Nephron (organoid): Measurements from ENCODE around the gene FBXO42.
A peak's percentile ranks its signal among the peaks of the same experiment; 100 is the strongest.
"Not testable (repeated sequence)": the region's sequence is repeated elsewhere in the genome, so short reads cannot be mapped to it uniquely, and the experiment has no call there.

Experiments
- H3K27ac Mint-ChIP-seq, 3 experiments: 2 replicates each; pipeline ENCODE4 v1.8.0; 2020; ENCODE audit warnings: mixed read lengths in 3 of 3, mild to moderate bottlenecking in 2 of 3, moderate library complexity in 1 of 3
- H3K27me3 Mint-ChIP-seq: 2 replicates; pipeline ENCODE4 v1.8.0; 2021; ENCODE audit warnings: low read depth, mild to moderate bottlenecking, moderate library complexity, mixed read lengths
- H3K36me3 Mint-ChIP-seq: 2 replicates; pipeline ENCODE4 v1.8.0; 2020; ENCODE audit warnings: low read depth, mixed read lengths
- H3K4me1 Mint-ChIP-seq: 2 replicates; pipeline ENCODE4 v1.8.0; 2020; ENCODE audit warnings: mixed read lengths
- H3K4me3 Mint-ChIP-seq, 3 experiments: 2 replicates each; pipeline ENCODE4 v1.8.0; 2020; ENCODE audit warnings: mild to moderate bottlenecking in 3 of 3, mixed read lengths in 3 of 3, moderate library complexity in 2 of 3
- H3K9me3 Mint-ChIP-seq: 2 replicates; pipeline ENCODE4 v1.8.0; 2020; ENCODE audit warnings: mixed read lengths
- TF ChIP-seq, protein P1 (sequence below), 3 experiments: fragments of 200-600 bp; sonication (generic); IDR thresholded peaks; one replicate each; pipeline ENCODE4 v1.5.0; 2021; ENCODE audit warnings: antibody characterized with exemption in 3 of 3; ENCODE audit not compliant: unreplicated experiment in 3 of 3

FBXO42 gene

DNA sequence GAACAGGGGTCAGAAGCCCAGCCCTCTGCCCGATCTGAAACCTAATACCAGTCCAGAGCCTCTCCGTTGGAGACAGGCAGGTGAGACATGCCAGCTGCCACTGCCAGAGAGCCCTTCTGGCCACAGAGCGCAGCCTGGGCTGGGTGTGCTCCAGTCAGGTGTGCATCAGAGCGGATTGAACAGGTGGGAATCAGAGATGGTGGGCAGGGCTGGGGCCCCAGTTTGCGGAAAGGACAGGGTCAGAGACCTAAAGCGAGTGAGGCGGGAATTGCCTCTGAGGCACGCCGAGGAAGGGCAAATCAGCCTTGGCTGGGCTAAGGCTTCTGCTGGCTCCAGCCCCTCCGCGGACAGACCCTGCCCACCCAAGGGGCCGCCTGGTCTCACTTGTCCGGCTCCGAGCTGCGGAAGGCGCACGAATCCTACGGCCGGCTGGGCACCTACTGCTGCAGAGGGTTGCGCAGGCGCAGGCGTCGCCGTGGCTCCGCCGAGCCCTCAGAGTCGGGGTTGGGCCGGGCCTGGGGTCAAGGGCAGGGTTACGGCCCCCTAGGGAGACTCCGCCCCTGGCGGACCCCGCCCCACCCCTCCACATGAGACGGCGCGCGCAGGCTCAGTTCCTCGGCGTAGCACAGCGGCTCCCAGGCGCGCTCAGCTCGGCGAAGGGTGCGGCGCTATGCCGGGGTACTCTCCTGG, 125.6 kb downstream of the FBXO42 start:
- no peaks in the 10 kb centered on the region for H3K9me3 Mint-ChIP-seq
- H3K4me3 Mint-ChIP-seq, result peak overlapping the region; percentile 62 to 75 (median 73)
- H3K27me3 Mint-ChIP-seq, result peaks cover 77% of the 10 kb centered on the region
- TF ChIP-seq, protein P1, sequence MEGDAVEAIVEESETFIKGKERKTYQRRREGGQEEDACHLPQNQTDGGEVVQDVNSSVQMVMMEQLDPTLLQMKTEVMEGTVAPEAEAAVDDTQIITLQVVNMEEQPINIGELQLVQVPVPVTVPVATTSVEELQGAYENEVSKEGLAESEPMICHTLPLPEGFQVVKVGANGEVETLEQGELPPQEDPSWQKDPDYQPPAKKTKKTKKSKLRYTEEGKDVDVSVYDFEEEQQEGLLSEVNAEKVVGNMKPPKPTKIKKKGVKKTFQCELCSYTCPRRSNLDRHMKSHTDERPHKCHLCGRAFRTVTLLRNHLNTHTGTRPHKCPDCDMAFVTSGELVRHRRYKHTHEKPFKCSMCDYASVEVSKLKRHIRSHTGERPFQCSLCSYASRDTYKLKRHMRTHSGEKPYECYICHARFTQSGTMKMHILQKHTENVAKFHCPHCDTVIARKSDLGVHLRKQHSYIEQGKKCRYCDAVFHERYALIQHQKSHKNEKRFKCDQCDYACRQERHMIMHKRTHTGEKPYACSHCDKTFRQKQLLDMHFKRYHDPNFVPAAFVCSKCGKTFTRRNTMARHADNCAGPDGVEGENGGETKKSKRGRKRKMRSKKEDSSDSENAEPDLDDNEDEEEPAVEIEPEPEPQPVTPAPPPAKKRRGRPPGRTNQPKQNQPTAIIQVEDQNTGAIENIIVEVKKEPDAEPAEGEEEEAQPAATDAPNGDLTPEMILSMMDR (IDR thresholded peaks at IDR 0.05; ENCODE audit: unreplicated experiment in 3 of 3), result no peak
- H3K27ac Mint-ChIP-seq, result peak overlapping the region in 1 of 3 experiments; percentile 75
- H3K36me3 Mint-ChIP-seq, result no peaks in the 10 kb centered on the region
- peaks cover 9% of the 10 kb centered on the region for H3K4me1 Mint-ChIP-seq

DNA sequence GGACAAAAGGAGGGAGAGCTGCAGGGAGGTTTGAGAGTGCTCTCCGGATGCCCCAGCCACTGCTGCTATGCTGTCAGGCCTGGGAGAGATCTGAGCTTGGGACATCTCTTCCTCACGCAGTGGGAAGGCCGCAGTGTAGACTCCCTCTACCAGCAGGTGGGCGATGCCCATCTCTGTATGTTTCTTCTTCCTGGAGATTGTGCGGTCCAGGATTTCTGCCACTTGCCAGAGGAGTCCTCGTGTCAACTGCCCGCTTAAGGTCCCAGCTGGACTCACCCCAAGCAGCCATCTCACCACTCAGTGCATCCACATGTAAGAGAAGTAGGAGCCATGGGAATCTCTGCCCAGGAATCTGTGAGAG, 126.2 kb downstream of the FBXO42 start:
- Mint-ChIP-seq H3K27ac (peak overlapping the region in 1 of 3 experiments; percentile 75), H3K4me1 (peaks cover 9% of the 10 kb centered on the region), H3K9me3 (no peaks in the 10 kb centered on the region), H3K27me3 (peaks cover 80% of the 10 kb centered on the region), H3K4me3 (peak overlapping the region in 2 of 3 experiments; percentile 73 to 75), H3K36me3 (no peaks in the 10 kb centered on the region)
- TF ChIP-seq, protein P1 (IDR thresholded peaks at IDR 0.05; ENCODE audit: unreplicated experiment in 3 of 3), result no peak

DNA sequence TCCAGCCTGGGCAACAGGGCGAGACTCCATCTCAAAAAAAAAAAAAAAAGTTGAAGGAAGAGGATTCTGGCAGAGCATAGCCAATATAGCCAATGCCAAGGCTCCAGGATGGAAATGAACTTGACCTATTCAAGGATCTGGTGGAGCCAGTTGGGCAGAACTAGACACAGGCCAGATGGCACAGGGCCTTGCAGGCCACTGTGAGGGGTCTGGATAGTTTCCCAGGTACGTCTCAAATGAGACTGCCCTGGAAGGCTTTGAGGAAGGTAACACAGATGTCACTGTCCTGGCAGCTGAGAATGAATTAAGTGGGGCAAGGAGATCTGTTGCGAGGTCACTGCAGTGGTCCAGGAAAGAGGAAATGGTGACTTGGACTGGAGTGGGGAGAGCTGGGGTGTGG, 127.8 kb downstream of the FBXO42 start:
- TF ChIP-seq, protein P1 (IDR thresholded peaks at IDR 0.05; ENCODE audit: unreplicated experiment in 3 of 3), result no peak
- Mint-ChIP-seq H3K27ac (no peak overlapping the region), H3K9me3 (no peaks in the 10 kb centered on the region), H3K4me3 (no peak overlapping the region), H3K27me3 (peaks cover 77% of the 10 kb centered on the region), H3K36me3 (no peaks in the 10 kb centered on the region), H3K4me1 (peaks cover 9% of the 10 kb centered on the region)

DNA sequence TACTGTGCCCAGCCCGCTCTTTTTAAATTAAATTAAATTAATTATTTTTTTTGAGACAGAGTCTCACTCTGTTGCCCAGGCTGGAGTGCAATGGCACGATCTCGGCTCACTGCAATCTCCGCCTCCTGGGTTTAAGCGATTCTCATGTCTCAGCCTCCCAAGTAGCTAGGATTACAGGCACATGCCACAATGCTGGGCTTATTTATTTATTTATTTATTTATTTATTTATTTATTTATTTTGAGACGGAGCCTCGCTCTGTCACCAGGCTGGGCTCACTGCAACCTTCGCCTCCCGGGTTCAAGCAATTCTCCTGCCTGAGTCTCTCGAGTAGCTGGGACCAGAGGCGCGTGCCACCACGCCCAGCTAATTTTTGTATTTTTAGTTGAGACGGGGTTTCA, 129.6 kb downstream of the FBXO42 start:
- not testable (repeated sequence) for H3K9me3 Mint-ChIP-seq

DNA sequence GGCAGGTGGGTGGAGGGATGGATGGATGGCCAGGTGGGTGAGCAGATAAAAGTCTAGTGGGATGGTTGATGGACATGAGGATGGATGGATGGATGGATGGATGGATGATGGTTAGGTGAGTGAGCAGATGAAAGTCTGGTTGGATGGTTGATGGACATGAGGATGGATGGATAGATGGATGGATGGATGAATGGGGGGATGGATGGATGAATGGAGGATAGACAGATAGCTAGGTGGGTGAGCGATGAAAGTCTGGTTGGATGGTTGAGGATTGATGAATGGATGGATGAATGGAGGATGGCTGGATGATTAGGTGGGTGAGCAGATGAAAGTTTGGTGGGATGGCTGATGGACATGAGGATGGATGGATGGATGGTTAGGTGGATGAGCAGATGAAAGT, 130.8 kb downstream of the FBXO42 start:
- Mint-ChIP-seq H3K36me3 (no peaks in the 10 kb centered on the region), H3K27me3 (peaks cover 54% of the 10 kb centered on the region), H3K4me3 (no peak overlapping the region), H3K9me3 (no peaks in the 10 kb centered on the region), H3K4me1 (peaks cover 5% of the 10 kb centered on the region), H3K27ac (no peak overlapping the region)
- TF ChIP-seq, protein P1 (IDR thresholded peaks at IDR 0.05; ENCODE audit: unreplicated experiment in 3 of 3), result no peak

More for the DNA sequence above, 129.6 kb downstream of the FBXO42 start:
- H3K4me3 Mint-ChIP-seq, H3K27ac Mint-ChIP-seq, H3K4me1 Mint-ChIP-seq, H3K36me3 Mint-ChIP-seq: not testable (repeated sequence)
- peaks cover 63% of the 10 kb centered on the region for H3K27me3 Mint-ChIP-seq

DNA sequence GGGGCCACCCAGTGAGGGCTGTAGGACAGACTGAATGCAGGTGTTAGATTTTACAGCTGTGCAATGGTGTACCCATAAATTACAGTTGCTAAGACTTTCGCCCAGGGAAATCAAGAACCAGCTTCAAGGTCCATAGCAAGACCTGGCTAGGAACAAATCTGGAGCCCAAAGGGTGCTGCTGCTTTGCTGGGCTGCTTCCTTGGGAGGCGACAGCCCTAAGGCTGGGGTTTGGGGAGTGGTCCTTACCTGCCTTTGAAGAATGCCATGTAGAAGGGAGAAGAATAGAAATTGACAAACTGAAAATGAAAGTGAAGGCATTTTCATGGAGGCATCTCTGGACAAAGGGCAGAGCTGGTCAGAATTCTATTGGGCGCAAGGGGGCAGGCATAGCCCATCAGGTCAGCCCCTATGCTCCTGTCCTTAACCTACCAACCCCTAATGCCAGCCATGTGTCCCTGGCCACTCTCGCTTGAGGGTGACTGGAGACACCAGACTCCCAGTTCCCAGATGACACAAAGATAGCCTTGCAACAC, 132.2 kb downstream of the FBXO42 start:
- TF ChIP-seq, protein P1 (IDR thresholded peaks at IDR 0.05; ENCODE audit: unreplicated experiment in 3 of 3), result no peak
- H3K27me3 Mint-ChIP-seq, result peaks cover 43% of the 10 kb centered on the region
- peaks cover 15% of the 10 kb centered on the region for H3K4me1 Mint-ChIP-seq
- no peak overlapping the region for H3K27ac Mint-ChIP-seq
- H3K4me3 Mint-ChIP-seq, result no peak overlapping the region
- H3K36me3 Mint-ChIP-seq, result no peaks in the 10 kb centered on the region
- no peaks in the 10 kb centered on the region for H3K9me3 Mint-ChIP-seq
